ENCODE measurements around the gene NINJ1.
"Not testable (repeated sequence)": the region's sequence is repeated elsewhere in the genome, so short reads cannot be mapped to it uniquely, and the experiment has no call there.

NINJ1 gene

DNA sequence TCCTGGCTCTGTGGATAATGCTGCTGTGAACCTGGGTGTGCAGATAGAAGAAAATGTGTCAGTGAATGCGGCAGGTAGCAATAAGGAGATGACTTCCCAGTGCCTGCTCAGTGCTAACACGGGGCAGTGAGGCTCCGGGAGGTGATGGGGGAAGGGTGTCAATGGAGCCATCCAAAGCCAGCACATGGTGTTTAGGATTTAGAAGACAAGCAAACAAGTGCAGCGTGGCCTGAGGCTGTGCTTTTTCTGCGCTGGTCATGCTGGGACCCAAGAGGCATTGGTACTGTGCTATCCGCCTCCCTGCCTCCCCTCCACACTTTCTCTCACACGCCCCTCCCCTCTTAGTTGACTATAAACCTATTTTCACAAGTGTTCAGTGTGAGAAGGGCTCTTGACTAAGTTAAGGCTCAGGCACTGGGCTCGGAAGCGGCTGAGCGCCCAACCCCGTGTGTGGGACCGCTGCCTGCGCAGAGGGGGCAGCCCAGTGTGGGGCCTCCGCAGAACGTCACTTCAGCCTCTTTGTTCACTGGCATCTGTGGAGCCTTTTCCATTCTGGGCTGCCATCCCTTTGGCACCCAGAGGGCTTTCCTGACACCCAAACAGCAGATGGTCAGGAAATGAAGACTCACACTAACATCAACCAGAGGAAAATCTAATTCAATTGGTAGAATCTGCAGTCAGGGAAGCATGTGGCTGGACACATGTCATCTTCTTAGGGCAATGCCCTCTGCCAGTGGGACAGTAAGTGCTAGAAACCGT lies 21.8 kb upstream of the NINJ1 start:
- Histone ChIP-seq H3K4me1 (ENCODE audit: control insufficient read depth, insufficient read depth, low read length) (no peaks in the 10 kb centered on the region), H3K36me3 (ENCODE audit: control insufficient read depth, insufficient read depth, low read length) (no peaks in the 10 kb centered on the region), H3K27me3 (ENCODE audit: control insufficient read depth, insufficient read depth, low read length) (no peaks in the 10 kb centered on the region), H3K9ac (ENCODE audit: low read length) (no peak overlapping the region), H3K4me3 (ENCODE audit: low read length) (no peak overlapping the region), H3K9me3 (ENCODE audit: control insufficient read depth, low read length) (no peaks in the 10 kb centered on the region)

DNA sequence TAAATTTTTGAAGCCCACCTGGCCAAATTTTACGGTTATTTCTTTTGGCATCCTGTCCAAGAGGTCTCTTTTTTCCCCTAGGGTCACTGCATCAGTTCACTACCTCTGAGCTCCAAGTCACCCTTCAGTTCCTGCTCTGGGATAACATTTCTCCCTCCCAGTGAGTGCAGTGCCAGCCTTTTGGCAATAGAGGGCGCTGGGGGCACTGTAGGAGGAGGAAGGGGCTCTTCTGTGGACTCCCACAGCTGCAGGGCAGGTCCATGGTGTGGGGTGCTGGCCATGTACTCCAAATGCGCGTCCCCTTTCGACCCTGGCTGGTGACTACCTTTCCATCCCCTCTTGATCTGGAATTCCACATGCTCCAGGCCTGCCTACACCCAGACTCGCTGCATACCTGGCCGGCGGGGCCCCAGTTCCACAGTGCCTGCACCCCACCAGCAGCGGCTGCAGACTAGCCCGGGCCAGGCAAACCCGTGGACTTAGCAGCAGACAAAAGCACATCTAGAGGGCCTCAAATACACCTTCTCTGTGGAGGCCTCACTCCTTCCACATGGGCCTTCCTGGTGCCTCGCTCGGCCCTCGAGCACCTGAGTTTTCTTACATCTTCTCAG lies 20.3 kb upstream of the NINJ1 start:
- Histone ChIP-seq H3K9me3 (ENCODE audit: control insufficient read depth, low read length) (no peaks in the 10 kb centered on the region), H3K4me3 (ENCODE audit: low read length) (no peak overlapping the region), H3K4me1 (ENCODE audit: control insufficient read depth, insufficient read depth, low read length) (no peaks in the 10 kb centered on the region), H3K36me3 (ENCODE audit: control insufficient read depth, insufficient read depth, low read length) (no peaks in the 10 kb centered on the region), H3K9ac (ENCODE audit: low read length) (no peak overlapping the region), H3K27me3 (ENCODE audit: control insufficient read depth, insufficient read depth, low read length) (no peaks in the 10 kb centered on the region)

DNA sequence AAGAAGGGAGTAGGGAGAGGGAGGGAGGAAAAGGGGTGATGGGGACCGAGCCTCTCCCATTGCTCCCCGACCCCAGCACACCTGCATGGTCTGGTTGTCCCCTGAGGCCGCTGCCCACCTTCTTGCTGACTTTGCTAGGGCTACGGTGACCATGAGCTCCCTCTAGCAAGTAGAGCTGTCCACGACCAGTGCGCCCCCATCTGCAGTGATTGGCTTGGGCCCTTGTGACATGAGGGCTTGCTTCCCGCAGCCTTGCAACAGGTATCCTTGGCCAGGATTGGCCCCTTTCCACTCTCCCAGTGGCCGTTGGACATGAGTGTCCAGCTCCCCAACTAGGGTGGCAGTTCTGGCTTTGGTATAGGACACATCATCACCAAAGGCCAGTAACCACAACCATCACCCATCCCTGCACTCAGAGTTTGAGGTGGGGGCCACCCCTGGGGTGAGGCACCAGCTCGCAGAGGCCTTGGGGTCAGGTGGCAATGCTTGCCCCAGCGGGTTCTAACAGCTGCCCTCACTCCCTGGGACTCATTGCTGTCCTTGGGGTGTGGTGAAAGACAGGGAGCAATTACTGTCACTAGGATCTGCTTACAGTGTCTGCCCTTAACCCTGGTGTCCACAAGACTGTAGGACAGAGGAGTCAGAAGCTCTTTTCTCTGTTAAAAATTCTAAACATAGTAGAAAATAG lies 17.2 kb upstream of the NINJ1 start:
- Histone ChIP-seq H3K27me3 (ENCODE audit: control insufficient read depth, insufficient read depth, low read length) (no peaks in the 10 kb centered on the region), H3K9ac (ENCODE audit: low read length) (no peak overlapping the region), H3K36me3 (ENCODE audit: control insufficient read depth, insufficient read depth, low read length) (no peaks in the 10 kb centered on the region), H3K4me3 (ENCODE audit: low read length) (no peak overlapping the region), H3K9me3 (ENCODE audit: control insufficient read depth, low read length) (no peaks in the 10 kb centered on the region), H3K4me1 (ENCODE audit: control insufficient read depth, insufficient read depth, low read length) (no peaks in the 10 kb centered on the region)

DNA sequence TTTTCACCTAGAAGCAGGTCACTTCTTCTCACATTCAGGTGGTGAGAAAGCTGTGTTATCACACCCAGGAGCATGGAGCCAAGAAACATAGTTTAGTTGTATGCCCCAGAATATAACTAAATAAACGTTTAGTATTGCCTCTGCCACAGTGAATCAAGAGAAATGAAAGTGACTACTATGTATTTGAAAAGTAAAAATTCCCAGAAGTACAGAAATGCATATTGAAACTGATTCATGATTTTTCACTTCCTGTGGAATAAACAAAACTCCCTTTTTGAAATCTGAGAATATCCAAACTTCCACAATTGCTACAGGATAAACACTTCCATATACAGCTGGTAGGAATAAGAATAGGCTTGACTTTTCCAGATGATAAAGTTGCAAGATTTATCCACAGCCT lies 15.3 kb upstream of the NINJ1 start:
- no peaks in the 10 kb centered on the region for H3K9me3 ChIP-seq (ENCODE audit: control insufficient read depth, low read length)
- H3K4me1 ChIP-seq (ENCODE audit: control insufficient read depth, insufficient read depth, low read length), result peaks cover under 1% of the 10 kb centered on the region
- no peak overlapping the region for H3K9ac ChIP-seq (ENCODE audit: low read length)
- H3K27me3 ChIP-seq (ENCODE audit: control insufficient read depth, insufficient read depth, low read length), result no peaks in the 10 kb centered on the region
- H3K36me3 ChIP-seq (ENCODE audit: control insufficient read depth, insufficient read depth, low read length), result no peaks in the 10 kb centered on the region
- no peak overlapping the region for H3K4me3 ChIP-seq (ENCODE audit: low read length)

DNA sequence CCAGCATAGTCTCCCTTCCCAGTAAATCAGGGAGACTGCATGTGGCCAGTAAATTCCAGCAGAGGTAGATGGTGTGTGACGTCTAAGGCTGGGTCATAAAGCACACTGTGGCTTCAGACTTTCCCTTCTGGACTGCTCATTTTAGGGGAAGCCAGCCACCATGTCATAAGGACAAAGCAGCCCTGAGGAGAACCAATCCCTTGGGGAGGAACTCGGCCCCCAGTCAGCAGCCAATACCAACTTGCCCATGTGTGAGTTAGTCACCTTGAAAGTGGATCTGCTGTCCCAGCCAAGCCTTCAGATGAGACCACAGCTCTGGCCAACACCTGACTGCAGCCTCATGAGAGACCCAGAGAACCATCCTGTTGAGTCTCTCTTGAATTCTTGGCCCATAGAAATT lies 14.7 kb upstream of the NINJ1 start:
- H3K27me3 ChIP-seq (ENCODE audit: control insufficient read depth, insufficient read depth, low read length), result no peaks in the 10 kb centered on the region
- H3K36me3 ChIP-seq (ENCODE audit: control insufficient read depth, insufficient read depth, low read length), result no peaks in the 10 kb centered on the region
- no peak overlapping the region for H3K4me3 ChIP-seq (ENCODE audit: low read length)
- H3K9me3 ChIP-seq (ENCODE audit: control insufficient read depth, low read length), result no peaks in the 10 kb centered on the region
- peaks cover 7% of the 10 kb centered on the region for H3K4me1 ChIP-seq (ENCODE audit: control insufficient read depth, insufficient read depth, low read length)
- H3K9ac ChIP-seq (ENCODE audit: low read length), result no peak overlapping the region

DNA sequence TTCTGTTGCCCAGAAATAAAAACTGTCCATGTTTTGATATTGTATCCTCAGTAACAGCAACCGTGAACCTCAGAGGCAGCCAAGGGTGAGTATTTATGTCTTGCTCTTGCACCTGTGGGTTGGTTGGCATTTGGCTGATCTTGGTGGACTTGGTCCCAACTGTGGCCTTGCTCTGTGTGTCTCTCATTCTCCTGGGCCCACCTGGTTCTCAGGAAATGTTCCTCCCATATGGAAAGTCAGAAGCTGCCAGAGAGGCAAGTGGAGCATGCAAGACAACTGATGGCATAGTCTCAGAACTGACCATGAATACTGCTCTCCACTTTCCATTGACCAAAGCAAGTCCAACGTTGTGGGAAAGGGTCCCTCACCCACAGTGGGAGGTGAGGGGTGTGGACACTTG lies 13.6 kb upstream of the NINJ1 start:
- H3K27me3 ChIP-seq (ENCODE audit: control insufficient read depth, insufficient read depth, low read length), result no peaks in the 10 kb centered on the region
- no peaks in the 10 kb centered on the region for H3K36me3 ChIP-seq (ENCODE audit: control insufficient read depth, insufficient read depth, low read length)
- H3K4me1 ChIP-seq (ENCODE audit: control insufficient read depth, insufficient read depth, low read length), result peaks cover 7% of the 10 kb centered on the region
- no peak overlapping the region for H3K4me3 ChIP-seq (ENCODE audit: low read length)
- no peak overlapping the region for H3K9ac ChIP-seq (ENCODE audit: low read length)
- no peaks in the 10 kb centered on the region for H3K9me3 ChIP-seq (ENCODE audit: control insufficient read depth, low read length)

DNA sequence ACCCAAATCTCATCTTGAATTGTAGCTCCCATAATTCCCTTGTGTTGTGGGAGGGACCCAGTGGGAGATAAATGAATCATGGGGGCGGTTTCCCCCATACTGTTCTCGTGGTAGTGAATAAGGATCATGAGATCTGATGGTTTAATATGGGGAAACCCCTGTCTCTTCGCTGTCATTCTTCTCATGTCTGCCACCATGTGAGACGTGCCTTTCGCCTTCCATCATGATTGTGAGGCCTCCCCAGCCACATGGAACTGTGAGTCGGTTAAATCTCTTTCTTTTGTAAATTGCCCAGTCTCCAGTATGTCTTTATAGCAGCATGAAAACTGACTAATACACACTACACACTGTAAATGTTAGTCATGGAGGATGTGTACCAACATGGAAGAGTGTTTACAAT lies 12.6 kb upstream of the NINJ1 start:
- not testable (repeated sequence) for H3K36me3 ChIP-seq (ENCODE audit: control insufficient read depth, insufficient read depth, low read length)

DNA sequence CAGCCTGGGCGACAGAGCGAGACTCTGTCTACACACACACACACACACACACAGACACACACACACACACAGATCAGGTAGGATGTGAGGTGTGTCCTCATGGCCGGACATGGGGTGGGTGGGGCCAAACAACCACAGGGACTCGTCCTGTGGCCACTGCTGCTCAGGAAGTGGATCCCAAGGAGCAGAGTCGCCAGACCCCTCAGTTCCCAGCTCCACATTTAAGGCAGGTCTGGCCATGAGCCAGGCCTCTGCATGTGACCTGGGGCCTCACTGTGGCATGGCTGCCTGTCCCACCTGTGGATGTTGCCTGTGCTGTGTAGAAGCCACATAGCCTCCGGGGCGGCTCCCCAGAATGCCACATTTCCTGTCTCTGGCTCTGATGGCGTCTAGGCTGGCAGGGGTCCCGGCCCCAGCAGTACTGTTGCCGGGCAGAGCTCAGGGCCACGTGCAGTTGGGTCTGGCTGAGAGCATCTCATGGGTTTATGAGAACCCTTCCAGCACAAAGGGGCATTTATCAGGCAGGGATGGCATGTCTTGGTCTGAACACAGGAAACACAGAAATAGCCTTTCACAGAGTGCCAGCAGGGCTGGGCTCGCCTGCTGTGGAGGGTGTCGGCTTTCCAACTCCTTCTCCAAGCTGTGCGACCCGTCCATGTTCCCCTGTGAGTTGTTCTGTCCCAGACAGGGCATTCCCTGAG lies 9.9 kb upstream of the NINJ1 start:
- no peaks in the 10 kb centered on the region for H3K27me3 ChIP-seq (ENCODE audit: control insufficient read depth, insufficient read depth, low read length)
- no peak overlapping the region for H3K9ac ChIP-seq (ENCODE audit: low read length)
- no peaks in the 10 kb centered on the region for H3K36me3 ChIP-seq (ENCODE audit: control insufficient read depth, insufficient read depth, low read length)
- H3K9me3 ChIP-seq (ENCODE audit: control insufficient read depth, low read length), result no peaks in the 10 kb centered on the region
- no peak overlapping the region for H3K4me3 ChIP-seq (ENCODE audit: low read length)
- H3K4me1 ChIP-seq (ENCODE audit: control insufficient read depth, insufficient read depth, low read length), result peaks cover 7% of the 10 kb centered on the region

More for the DNA sequence above, 12.6 kb upstream of the NINJ1 start:
- H3K4me3 ChIP-seq (ENCODE audit: low read length); H3K27me3 ChIP-seq (ENCODE audit: control insufficient read depth, insufficient read depth, low read length); H3K9ac ChIP-seq (ENCODE audit: low read length); H3K4me1 ChIP-seq (ENCODE audit: control insufficient read depth, insufficient read depth, low read length); H3K9me3 ChIP-seq (ENCODE audit: control insufficient read depth, low read length): not testable (repeated sequence)

DNA sequence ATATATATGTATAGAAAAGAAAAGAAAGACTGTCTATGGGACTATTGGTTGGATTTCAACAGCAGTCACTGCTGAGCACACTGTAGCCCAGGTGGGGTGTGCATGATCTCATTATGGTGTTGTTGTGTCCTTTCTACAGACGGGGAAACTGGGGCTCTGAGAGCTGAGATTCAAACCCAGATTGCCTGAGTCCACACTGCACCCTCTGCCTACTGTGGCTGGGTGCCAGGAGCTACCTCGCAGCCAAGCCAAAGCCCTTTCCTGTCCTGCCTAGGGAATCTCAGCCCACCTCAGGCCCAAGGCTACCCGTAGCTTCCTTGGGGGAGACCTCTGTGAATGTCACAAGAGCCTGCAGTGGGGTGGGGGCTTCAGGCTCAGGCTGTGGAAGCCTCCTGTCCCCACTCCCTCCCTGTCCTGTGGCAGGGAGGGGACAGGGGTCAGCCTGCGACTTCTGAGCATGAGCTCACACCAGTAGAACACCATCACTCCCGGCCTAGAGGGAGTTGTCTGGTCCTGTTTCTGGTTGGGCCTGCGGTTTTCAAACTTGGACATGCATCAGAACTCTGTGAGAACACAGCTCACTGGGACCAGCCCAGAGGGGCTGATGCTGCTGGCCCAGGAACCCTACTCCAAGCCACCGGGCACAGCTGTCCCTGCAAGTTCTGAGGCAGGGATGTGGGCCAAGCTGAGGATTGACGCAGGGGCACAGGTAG lies 7.9 kb upstream of the NINJ1 start:
- H3K4me3 ChIP-seq (ENCODE audit: low read length), result no peak overlapping the region
- no peaks in the 10 kb centered on the region for H3K27me3 ChIP-seq (ENCODE audit: control insufficient read depth, insufficient read depth, low read length)
- H3K36me3 ChIP-seq (ENCODE audit: control insufficient read depth, insufficient read depth, low read length), result no peaks in the 10 kb centered on the region
- H3K4me1 ChIP-seq (ENCODE audit: control insufficient read depth, insufficient read depth, low read length), result peaks cover 7% of the 10 kb centered on the region
- H3K9ac ChIP-seq (ENCODE audit: low read length), result no peak overlapping the region
- no peaks in the 10 kb centered on the region for H3K9me3 ChIP-seq (ENCODE audit: control insufficient read depth, low read length)

DNA sequence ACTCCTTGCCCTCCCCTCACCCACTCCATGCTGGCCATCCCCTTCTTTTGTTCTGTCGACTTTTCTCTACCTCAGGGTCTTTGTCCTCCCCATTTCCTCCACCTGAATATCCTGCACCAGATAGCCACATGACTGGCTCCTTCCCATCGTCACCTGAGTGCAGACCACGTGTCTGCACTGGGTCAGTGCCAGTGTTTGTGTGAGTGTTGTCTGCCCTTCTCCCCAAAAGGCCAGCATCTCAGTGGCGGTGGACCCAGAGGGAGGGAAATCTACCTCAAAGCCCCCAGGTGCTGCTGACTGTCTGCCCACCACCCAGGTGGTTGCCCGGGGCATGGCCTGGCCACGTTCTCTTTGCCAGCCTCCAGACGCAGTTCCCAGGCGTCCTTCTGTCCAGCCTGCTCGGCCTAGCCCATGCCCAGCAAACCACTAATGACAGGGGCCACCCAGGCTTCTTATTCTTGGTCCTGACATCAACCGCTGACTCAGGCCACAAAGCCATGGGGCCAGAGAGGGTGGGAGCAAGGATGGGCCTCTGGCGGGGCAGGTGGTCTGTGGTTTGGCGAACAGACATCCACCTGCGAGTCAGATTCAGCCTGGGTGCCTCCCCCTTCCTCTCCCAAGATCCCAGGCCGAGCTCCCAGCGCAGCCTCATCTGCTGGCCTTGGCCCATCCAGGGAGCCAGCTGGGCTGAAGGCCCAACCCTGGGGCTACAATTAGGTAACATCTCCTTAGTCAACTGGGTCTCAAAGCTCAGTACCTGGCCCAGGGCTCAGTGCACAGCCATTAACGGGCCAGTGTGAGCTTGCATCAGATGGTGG lies 5.5 kb upstream of the NINJ1 start:
- Histone ChIP-seq H3K36me3 (ENCODE audit: control insufficient read depth, insufficient read depth, low read length) (no peaks in the 10 kb centered on the region), H3K27me3 (ENCODE audit: control insufficient read depth, insufficient read depth, low read length) (peaks cover 5% of the 10 kb centered on the region), H3K4me1 (ENCODE audit: control insufficient read depth, insufficient read depth, low read length) (peaks cover 17% of the 10 kb centered on the region), H3K4me3 (ENCODE audit: low read length) (no peak overlapping the region), H3K9me3 (ENCODE audit: control insufficient read depth, low read length) (no peaks in the 10 kb centered on the region), H3K9ac (ENCODE audit: low read length) (no peak overlapping the region)

DNA sequence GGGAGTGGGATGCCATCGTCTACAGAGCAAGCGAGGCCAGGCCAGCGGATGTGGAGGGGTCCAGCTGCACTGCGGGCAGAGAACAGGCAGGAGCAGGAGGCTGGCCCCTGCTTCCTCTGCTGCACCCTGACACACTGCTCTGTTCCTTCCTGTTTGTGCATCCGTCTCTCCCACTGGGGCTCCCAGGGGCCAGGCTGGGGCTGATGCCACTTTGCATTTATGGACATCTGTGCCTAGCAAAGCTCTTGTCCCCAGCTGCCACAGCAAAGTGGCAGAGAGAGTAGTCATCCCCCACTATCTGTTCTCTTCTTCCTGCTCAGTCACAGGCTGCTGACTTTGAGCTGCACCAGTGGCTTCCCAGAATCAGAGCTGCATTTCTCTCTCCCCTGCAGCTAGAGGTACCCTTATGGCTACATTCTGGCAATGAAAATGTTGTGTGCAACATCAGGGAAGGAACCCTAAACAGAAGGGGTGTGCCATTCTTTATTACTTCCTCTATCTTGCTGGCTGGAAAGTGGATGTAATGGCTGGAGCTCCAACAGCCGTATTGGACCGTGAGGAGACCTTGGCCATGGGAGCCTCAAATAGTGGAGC lies 4.2 kb upstream of the NINJ1 start:
- Histone ChIP-seq H3K9me3 (ENCODE audit: control insufficient read depth, low read length) (no peaks in the 10 kb centered on the region), H3K9ac (ENCODE audit: low read length) (no peak overlapping the region), H3K27me3 (ENCODE audit: control insufficient read depth, insufficient read depth, low read length) (peaks cover 5% of the 10 kb centered on the region), H3K4me3 (ENCODE audit: low read length) (no peak overlapping the region), H3K36me3 (ENCODE audit: control insufficient read depth, insufficient read depth, low read length) (no peaks in the 10 kb centered on the region), H3K4me1 (ENCODE audit: control insufficient read depth, insufficient read depth, low read length) (peaks cover 16% of the 10 kb centered on the region)

All from mucosa of stomach (tissue), 1 donor.